Middle frontal gyrus (tissue), 1 donor: ENCODE results near the gene CACNG4.
"Not testable (repeated sequence)": the region's sequence is repeated elsewhere in the genome, so short reads cannot be mapped to it uniquely, and the experiment has no call there.

Experiments used
- DNase-seq: peaks from one replicate; pipeline ENCODE4 v3.0.0-alpha.2; 2015; ENCODE audit warnings: low spot score; ENCODE audit errors: extremely low spot score

The CACNG4 gene

DNA sequence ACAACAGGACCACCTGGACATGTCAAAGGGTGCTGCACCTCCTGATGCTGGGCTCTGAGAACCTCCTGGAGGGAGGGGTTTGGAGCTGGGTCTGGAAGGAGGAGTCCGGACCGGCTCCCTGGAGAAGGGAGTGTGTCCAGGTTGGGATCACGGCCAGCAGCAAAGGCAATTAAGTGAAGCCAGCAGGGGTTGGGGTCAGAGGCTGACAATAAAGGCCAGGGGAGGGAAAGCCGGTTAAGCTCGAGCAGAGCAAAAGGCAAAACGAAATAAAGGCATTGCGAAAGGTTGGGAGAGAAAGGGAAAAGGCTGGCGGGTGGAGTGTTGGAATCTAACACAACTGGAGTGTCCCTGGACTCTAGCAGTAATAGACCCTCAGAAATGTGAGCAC, 992 bp upstream of the CACNG4 start:
- DNase-seq, result no peak

DNA sequence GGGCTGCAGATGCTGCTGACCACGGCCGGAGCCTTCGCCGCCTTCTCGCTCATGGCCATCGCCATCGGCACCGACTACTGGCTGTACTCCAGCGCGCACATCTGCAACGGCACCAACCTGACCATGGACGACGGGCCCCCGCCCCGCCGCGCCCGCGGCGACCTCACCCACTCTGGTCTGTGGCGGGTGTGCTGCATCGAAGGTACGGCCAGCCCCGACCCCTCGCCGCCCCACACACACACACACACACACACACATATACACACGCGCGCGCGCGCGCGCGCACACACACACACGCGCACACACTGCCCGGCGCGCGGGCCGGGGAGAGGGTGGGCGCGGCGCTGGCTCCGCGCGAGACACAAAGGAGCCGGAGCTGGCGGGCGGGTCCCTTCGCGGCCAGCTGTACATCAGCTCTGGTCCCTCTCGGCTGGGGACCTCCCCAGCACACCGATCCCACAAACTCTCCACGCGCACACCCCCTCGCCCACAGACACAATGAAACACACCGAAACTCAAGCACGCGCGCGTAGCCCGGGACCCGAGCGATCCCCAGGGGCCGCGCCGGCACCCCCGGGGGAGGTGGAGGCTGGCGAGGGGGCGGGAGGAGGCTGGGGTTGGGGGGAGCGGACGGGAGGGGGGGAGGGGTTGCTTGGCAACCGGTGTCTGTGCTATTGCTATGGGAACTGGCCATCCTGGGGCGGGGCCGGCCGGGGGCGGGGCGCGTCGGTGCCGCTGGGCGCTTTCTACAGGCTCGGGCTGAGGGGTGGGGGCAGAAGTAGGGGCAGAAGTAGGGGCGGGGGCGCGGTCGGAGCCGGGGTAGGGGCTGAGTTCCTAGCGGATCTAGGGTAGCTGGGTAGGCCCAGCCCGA, 658 bp downstream of the CACNG4 start:
- DNase-seq, result no peak

- no peak for DNase-seq
Observed at GRCh38 chr17:66965801-66966262, 1.3 kb downstream of the CACNG4 start.

DNA sequence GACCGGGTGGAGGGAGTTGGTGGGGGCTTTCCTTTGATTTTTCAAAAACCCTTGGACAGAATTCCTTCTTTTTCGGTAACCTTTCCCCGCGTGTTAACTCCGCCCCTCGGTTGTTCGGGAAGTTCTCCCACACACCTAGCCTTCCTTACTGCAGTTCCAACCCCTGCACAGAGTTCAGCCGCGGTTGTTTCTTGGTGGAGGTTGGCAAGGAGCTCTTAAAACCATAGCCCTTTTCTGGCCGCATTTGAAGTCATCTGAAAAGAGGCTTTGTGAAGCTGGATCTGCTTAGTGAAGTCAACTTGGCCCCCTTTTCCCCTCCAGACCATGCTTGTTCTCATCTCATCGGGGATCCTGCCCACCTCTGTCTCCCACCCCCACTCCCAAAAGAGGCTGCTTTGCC, 1.8 kb downstream of the CACNG4 start:
- DNase-seq, result no peak

- no peak for DNase-seq
Observed at GRCh38 chr17:66966704-66967418, 2.4 kb downstream of the CACNG4 start.

DNA sequence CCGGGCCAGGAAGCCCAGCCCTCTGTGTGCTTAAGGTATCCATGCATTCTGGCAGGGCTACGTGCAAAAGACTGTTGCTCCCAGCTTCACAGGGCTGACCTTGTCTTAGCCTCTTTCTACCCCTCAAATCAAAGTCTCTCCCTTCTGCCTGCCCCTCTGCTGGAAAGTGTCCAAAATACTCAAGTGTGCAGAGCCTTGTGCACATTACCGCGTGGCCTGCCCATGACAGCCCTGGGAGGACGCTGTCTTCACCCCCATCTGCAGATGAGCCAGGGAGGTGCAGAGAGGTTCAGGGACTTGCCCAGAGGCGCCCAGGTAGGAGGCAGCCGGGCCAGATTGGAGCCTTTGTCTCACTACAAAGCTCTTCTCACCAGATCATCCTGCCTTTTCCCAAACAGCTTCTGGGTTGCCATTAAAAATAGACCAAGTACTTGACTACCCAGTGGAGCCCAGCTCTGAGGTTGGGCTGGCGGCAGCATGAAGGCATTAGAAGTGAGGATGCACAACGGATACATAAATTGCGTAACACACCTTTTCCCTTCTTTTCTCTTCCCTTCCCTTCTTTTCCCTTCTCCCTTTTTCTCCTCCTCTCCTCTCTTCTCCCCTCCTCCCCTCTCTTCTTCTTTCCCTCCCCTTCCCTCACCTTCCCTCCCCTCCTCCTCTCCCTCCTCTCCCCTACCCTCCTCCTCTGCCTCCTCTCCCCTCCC, 3.5 kb downstream of the CACNG4 start:
- no peak for DNase-seq

DNA sequence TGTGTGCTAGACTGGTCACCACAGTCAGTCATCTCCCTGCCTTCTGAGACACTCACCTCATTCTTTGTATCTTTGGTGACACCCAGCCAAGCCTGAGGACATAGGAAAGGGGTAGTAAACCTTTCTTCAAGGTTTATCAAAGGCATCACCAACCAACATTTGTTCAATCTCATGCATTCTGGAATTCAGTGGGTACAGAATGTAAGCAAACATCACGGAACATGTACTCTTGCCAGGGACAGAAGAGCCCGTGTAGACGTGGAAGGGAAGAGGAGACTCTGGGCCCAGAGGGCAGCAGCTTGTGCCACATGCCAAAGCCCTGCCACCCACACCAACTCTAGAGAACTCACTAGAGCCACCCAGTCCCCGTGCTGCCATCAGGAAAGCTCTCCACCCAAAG, 4.4 kb downstream of the CACNG4 start:
- no peak for DNase-seq

DNA sequence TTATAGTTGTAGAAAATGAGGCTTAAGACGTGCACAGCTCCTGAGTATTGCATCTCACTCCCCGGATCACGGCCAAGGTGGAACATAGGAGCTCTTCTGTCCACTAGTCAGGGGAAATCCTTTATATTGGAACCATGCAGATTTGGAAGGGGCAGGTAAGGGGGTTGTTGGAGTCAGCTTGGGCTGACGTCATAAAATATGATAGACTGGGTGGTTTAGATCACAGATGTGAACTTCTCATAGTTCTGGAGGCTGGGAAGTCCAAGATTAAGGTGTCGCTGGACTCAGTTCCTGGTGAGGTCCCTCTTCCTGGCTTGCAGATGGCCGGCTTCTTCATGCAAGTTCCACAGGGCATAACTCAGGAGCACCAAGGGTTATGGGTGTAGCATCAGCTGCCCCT, 5.6 kb downstream of the CACNG4 start:
- DNase-seq, result no peak

DNA sequence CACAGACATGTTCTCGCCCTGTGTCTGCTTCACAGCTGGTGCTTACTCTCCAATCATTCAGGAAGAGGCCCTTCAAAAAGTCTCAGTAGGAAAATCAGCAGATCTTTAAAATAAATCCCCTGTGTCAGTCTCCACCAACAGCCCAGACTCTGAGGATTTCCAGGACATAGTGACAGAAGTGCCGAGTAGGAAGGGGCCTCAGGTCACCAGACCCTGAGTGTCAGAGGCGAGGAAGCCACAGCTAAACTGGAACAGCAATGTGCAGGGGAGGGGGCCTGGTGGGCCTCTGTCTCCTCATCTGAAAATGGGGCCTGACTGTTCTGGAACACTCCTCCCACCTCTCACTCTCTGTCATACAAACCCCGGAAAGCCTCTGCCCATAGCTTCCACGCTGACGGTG, 6.3 kb downstream of the CACNG4 start:
- no peak for DNase-seq

GRCh38 chr17:66971264-66971663, 6.8 kb downstream of the CACNG4 start:
- no peak for DNase-seq

DNA sequence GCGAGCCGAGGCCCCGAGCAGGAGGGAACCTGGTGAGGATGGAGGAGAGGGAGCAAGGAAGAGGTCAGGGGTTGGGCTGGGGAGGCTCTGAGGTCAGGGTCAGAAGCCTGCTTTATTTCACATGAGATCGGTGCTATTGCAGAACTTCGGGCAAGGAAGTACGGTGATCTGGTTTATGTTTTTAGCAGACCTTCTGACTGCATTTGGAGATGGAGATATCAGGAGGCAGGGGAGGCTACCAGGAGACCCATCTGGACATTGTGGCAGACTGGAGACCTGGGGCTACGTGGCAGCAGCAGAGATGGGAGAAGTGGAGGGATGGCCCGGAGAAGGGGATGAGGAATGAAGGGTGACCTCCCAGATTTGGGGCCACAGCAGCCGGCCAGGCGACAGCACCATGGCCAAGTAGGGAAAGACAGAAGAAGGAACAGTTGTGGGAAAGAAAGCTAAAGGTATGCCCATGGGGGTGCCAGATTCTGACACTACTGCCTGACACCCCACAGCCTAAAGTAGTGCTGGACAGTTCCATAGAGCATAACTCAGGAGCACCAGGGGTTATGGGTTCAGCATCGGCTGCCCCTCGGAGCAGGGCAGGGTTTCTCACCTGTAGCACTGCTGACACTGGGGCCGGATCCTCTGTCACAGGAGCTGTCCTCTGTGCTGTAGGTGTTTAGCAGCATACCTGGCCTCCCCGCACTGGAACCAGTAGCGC, 7.4 kb downstream of the CACNG4 start:
- DNase-seq, result no peak

DNA sequence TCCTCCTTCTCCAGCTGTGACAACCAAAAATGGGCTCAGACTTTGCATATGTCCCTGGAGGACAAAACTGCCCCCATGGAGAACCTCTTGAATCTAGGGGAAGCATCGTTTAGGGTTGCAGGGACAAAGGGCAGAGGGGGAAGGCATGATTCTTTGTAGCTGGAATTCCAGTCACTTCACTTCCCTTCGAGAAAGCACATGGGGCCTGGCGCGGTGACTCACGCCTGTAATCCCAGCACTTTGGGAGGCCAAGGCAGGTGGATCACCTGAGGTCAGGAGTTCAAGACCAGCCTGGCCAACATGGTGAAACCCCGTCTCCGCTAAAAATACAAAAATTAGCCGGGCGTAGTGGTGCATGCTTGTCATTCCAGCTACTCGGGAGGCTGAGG, 7.9 kb downstream of the CACNG4 start:
- not testable (repeated sequence) for DNase-seq

DNA sequence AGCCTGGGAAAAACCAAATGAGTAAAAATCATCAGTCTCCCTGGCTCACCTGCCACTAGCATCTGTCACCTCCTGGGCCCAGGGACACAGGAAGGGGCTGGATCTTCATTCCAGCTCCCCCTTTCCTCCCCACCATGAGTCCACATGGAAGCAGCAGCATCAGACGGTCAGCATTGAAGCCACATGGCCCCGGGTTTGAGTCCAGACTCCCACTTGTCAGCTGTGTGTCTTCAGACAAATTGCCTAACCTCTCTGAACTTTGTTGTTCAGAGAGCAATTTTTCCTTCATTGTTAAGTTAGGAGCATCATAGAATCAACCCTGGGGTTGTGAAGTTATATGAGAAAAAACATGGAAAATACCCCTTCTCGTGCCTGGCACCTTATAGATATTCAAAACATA, 10.7 kb downstream of the CACNG4 start:
- no peak for DNase-seq

- no peak for DNase-seq
Observed at GRCh38 chr17:66975614-66976378, 11.3 kb downstream of the CACNG4 start.

DNA sequence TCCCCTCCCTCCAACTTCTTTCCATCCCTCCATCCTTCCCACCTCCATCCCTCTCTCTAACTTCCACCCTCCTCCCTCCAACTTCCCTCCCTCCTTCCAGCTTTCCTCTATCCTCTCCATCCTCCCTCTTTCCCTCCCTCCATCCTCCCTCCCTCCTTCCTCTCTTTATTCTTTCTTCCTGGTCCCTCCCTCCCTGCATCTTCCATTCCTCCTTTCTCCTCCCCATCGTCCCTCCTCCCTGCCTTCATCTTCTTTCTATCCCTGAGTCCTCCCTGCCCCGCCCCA, 11.8 kb downstream of the CACNG4 start:
- DNase-seq, result no peak

DNA sequence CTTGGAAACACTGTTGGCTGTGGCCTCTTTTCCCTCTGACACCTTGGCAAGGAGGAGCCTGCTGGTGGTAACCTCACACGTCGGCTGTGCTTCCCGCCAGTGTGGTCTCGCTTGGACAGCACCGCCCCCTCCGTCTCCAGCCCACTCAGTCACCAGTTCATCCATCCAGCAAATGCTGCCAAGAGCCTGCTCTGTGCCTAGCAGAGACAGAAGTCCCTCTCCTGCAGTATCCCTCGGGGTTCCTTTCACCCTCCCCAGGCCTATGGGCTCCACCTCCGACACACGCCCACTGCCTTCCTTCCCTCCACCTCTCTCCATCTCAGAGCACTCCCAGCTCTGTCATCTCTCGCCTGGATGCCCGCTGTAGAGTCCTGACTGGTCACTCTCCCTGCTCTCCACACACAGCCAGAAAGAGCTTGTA, 12.3 kb downstream of the CACNG4 start:
- no peak for DNase-seq

DNA sequence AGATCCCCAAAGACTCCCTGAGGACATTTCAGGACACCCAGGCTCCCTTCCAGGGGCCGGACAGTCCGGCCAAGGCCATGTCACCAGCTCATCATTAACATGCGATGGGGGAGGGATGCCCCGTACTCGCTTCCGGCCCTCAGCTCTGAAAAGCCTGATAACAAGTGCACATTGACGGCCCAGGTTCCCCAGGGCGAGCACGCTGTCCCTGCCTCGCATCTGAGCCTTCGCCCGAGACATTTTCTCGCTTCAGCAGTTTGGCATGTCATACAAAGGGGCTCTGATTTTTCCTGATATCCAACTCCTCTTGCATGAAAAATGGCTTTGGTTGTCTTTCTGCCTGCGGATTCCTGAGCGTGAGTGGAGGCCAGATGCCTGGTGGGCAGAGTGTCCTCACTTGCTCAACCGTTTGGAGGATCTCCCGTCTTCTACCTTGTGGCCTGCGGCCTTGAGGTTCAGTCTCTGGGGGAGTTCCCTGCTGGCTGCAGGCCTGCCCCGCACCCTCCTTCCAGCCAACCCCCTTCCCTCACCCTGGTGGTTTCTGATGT, 14.1 kb downstream of the CACNG4 start:
- no peak for DNase-seq

DNA sequence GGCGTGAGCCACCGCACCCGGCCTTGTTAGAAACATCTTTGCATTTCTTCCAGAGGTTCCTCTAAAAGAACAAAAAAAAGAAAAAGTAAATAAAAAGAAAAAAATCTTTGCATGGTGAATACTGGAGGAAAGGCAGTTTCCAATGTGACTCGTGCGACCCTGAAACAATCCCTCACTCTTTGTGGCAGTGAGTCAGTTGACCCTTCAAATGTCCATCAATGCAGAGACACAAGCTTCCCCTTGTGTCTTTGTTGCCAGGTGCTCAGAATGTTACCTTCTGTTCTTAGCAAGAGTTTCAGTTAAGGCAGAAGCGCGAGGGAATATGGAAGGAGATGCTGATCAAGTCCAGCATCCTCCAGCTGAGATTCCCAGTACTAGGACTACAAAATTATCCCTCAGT, 16.4 kb downstream of the CACNG4 start:
- no peak for DNase-seq

DNA sequence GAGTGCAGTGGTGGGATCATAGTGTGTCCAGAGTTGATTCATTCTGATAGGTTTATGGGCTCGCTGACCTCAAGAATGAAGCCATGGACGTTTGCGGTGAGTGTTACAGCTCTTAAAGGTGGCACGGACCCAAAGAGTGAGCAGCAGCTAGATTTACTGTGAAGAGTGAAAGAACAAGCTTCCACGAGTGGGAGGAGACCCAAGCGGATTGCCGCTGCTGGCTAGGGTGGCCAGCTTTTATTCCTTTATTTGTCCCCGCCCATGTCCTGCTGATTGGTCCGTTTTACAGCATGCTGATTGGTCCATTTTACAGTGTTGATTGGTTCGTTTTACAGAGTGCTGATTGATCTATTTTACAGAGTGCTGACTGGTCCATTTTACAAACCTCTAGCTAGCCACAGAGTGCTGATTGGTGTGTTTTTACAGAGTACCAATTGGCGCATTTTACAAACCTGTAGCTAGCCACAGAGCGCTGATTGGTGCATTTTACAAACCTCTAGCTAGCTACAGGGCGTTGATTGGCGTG, 17.5 kb downstream of the CACNG4 start:
- no peak for DNase-seq

GRCh38 chr17:66983414-66984021, 19.0 kb downstream of the CACNG4 start:
- DNase-seq, result no peak
